HEK293T (cell line): ENCODE measurements around the gene PHEX.
A peak's percentile ranks its signal among the peaks of the same experiment; 100 is the strongest.

Experiments
- CTCF ChIA-PET: fragments of 350-600 bp; formaldehyde crosslinking; extraction: SDS; loops from one replicate; lab custom pipeline; 2021; ENCODE audit warnings: antibody characterized with exemption, inconsistent platforms; lab: Yijun Ruan, JAX
- POLR2A ChIA-PET: fragments of 350-600 bp; formaldehyde crosslinking; extraction: SDS; loops from one replicate; lab custom pipeline; 2020; ENCODE audit warnings: antibody characterized with exemption, inconsistent platforms; lab: Yijun Ruan, JAX
- DNase-seq: peaks from one replicate; pipeline ENCODE4 v3.0.0; 2012; ENCODE audit warnings: mixed read lengths; ENCODE audit errors: extremely low spot score
- ARNT ChIP-seq: fragments of 450-650 bp; IDR thresholded peaks from 2 replicates; pipeline ENCODE4 v1.6.1; 2017; ENCODE audit warnings: mild to moderate bottlenecking
- BHLHE40 ChIP-seq: fragments of 450-650 bp; IDR thresholded peaks from 2 replicates; pipeline ENCODE4 v1.6.1; 2016; ENCODE audit warnings: mild to moderate bottlenecking, moderate library complexity, borderline replicate concordance
- CTBP1 ChIP-seq: fragments of 450-650 bp; IDR thresholded peaks from 2 replicates; pipeline ENCODE4 v1.6.1; 2016; ENCODE audit warnings: borderline replicate concordance
- ELF4 ChIP-seq: fragments of 450-650 bp; IDR thresholded peaks from 2 replicates; pipeline ENCODE4 v1.6.1; 2017; ENCODE audit warnings: antibody characterized with exemption
- FOXA1 ChIP-seq: fragments of 450-650 bp; IDR thresholded peaks from 2 replicates; pipeline ENCODE4 v1.6.1; 2016; ENCODE audit warnings: mild to moderate bottlenecking
- FOXK2 ChIP-seq: fragments of 450-650 bp; IDR thresholded peaks from 2 replicates; pipeline ENCODE4 v1.6.1; 2016; ENCODE audit warnings: mild to moderate bottlenecking
- FOXM1 ChIP-seq: fragments of 450-650 bp; IDR thresholded peaks from 2 replicates; pipeline ENCODE4 v1.6.1; 2017; ENCODE audit warnings: mild to moderate bottlenecking, borderline replicate concordance
- HDGF ChIP-seq: fragments of 450-650 bp; IDR thresholded peaks from 2 replicates; pipeline ENCODE4 v1.6.1; 2017; ENCODE audit warnings: antibody characterized with exemption, borderline replicate concordance
- L3MBTL2 ChIP-seq: fragments of 450-650 bp; conservative IDR thresholded peaks from 2 replicates; pipeline ENCODE4 v1.6.1; 2016; ENCODE audit warnings: mild to moderate bottlenecking
- LEF1 ChIP-seq: fragments of 450-650 bp; IDR thresholded peaks from 2 replicates; pipeline ENCODE4 v1.6.1; 2017; ENCODE audit warnings: mild to moderate bottlenecking, borderline replicate concordance
- NFRKB ChIP-seq: fragments of 450-650 bp; IDR thresholded peaks from 2 replicates; pipeline ENCODE4 v1.6.1; 2016; ENCODE audit warnings: mild to moderate bottlenecking, moderate library complexity
- PKNOX1 ChIP-seq: fragments of 450-650 bp; IDR thresholded peaks from 2 replicates; pipeline ENCODE4 v1.6.1; 2016
- SP1 ChIP-seq: fragments of 450-650 bp; IDR thresholded peaks from 2 replicates; pipeline ENCODE4 v1.6.1; 2017
- SUZ12 ChIP-seq: fragments of 450-650 bp; IDR thresholded peaks from 2 replicates; pipeline ENCODE4 v1.6.1; 2016; ENCODE audit warnings: mild to moderate bottlenecking
- TARDBP ChIP-seq: fragments of 450-650 bp; IDR thresholded peaks from 2 replicates; pipeline ENCODE4 v1.6.1; 2016
- ZNF384 ChIP-seq: fragments of 450-650 bp; IDR thresholded peaks from 2 replicates; pipeline ENCODE4 v1.6.1; 2016

The PHEX gene

GRCh38 chrX:22128961-22129360 is 96.8 kb downstream of the PHEX start:
- CTCF ChIA-PET: interaction anchor here (0.7 kb wide), 1 partner anchor 620 kb away, joined by 3 read pairs; no protein-coding TSS in a partner anchor
- POLR2A ChIA-PET: no interaction called here
- no peak for DNase-seq
- TF ChIP-seq FOXM1 (no peak), FOXK2 (no peak), ARNT (no peak)

GRCh38 chrX:22134681-22135080 is 102.6 kb downstream of the PHEX start:
- CTCF ChIA-PET: interaction anchor here (1.0 to 1.8 kb wide), 2 partner anchors 149 to 721 kb away, joined by 3 to 8 read pairs; no protein-coding TSS in a partner anchor

GRCh38 chrX:22135171-22135711 is 103.1 kb downstream of the PHEX start:
- ChIA-PET POLR2A (no interaction called here), CTCF (interaction anchor here (0.6 to 1.8 kb wide), 10 partner anchors 10 to 925 kb away, joined by 3 to 18 read pairs (median 5); no protein-coding TSS in a partner anchor)
- no peak for DNase-seq
- TF ChIP-seq ZNF384: no peak
- no peak for TF ChIP-seq PKNOX1
- TF ChIP-seq FOXK2: no peak
- TF ChIP-seq NFRKB: no peak
- TF ChIP-seq FOXM1: no peak
- TF ChIP-seq FOXA1: no peak
- TF ChIP-seq HDGF: no peak
- TF ChIP-seq SP1: no peak
- no peak for TF ChIP-seq ARNT
- no peak for TF ChIP-seq LEF1
- no peak for TF ChIP-seq ELF4
- no peak for TF ChIP-seq BHLHE40
- no peak for TF ChIP-seq CTBP1
- TF ChIP-seq TARDBP: no peak
- no peak for TF ChIP-seq SUZ12
- TF ChIP-seq L3MBTL2: no peak

More at GRCh38 chrX:22134681-22135080, 102.6 kb downstream of the PHEX start:
- DNase-seq: no peak
- POLR2A ChIA-PET: no interaction called here
- TF ChIP-seq ELF4 (no peak), FOXM1 (no peak), SP1 (no peak), ARNT (no peak), ZNF384 (no peak)

GRCh38 chrX:22135994-22136684 is 104.0 kb downstream of the PHEX start:
- peak; percentile 86 for TF ChIP-seq ZNF384
- no peak for TF ChIP-seq SP1
- peak; percentile 41 for DNase-seq
- CTCF ChIA-PET: interaction anchor here (0.6 to 2.0 kb wide), 16 partner anchors 9 to 924 kb away, joined by 3 to 18 read pairs (median 4); no protein-coding TSS in a partner anchor
- POLR2A ChIA-PET: no interaction called here

GRCh38 chrX:22136711-22137110 is 104.6 kb downstream of the PHEX start:
- no peak for TF ChIP-seq TARDBP
- TF ChIP-seq FOXM1: no peak
- TF ChIP-seq SP1: no peak
- no peak for TF ChIP-seq FOXK2
- no peak for TF ChIP-seq L3MBTL2
- no peak for TF ChIP-seq SUZ12
- TF ChIP-seq HDGF: no peak
- no peak for TF ChIP-seq PKNOX1
- TF ChIP-seq ARNT: no peak
- TF ChIP-seq LEF1: no peak
- TF ChIP-seq NFRKB: no peak
- DNase-seq: no peak
- ChIA-PET CTCF (interaction anchor here (0.6 to 2.0 kb wide), 7 partner anchors 8 to 706 kb away, joined by 3 to 8 read pairs (median 4); no protein-coding TSS in a partner anchor), POLR2A (no interaction called here)

GRCh38 chrX:22139822-22140221 is 107.7 kb downstream of the PHEX start:
- TF ChIP-seq LEF1: no peak
- TF ChIP-seq FOXK2: no peak
- TF ChIP-seq ZNF384: no peak
- no peak for TF ChIP-seq FOXM1
- no peak for TF ChIP-seq ELF4
- no peak for TF ChIP-seq TARDBP
- no peak for TF ChIP-seq ARNT
- no peak for TF ChIP-seq NFRKB
- no peak for TF ChIP-seq CTBP1
- TF ChIP-seq SP1: no peak
- TF ChIP-seq FOXA1: no peak
- TF ChIP-seq L3MBTL2: no peak
- TF ChIP-seq HDGF: no peak
- no peak for TF ChIP-seq PKNOX1
- ChIA-PET POLR2A (no interaction called here), CTCF (no interaction called here)
- DNase-seq: no peak
